A549 (cell line): ENCODE data around the gene TGFBR2. TPM values are rescaled to one million over a fixed set of nuclear protein-coding genes. Genes with fewer than 3 reads are reported as not detected.

Experiments used
- ATAC-seq, 2 experiments: fragments of 200-7000 bp in 1 of 2; fragments of >200 bp in 1 of 2; cut with Nextera tagmentation in 1 of 2; cut with Tn5 transposase in 1 of 2; 3 replicates each; pipeline versions ENCODE4 v1.8.0 to v1.9.1; 2018 to 2020; ENCODE audit warnings: mild to moderate bottlenecking in 1 of 2, moderate library complexity in 1 of 2
- CTCF ChIA-PET: fragments of 300-600 bp; sonication (Branson Sonifier 250); formaldehyde crosslinking; extraction: SDS; loops from one replicate; lab custom pipeline; 2021; ENCODE audit warnings: antibody characterized with exemption, inconsistent platforms; lab: Yijun Ruan, JAX
- POLR2A ChIA-PET: fragments of 350-600 bp; formaldehyde crosslinking; extraction: SDS; loops from one replicate; lab custom pipeline; 2021; ENCODE audit warnings: antibody characterized with exemption, inconsistent platforms; lab: Yijun Ruan, JAX
- DNase-seq, 2 experiments: peaks; one replicate each; pipeline versions ENCODE4 v3.0.0 to v3.0.0-alpha.2; 2011 to 2016; ENCODE audit warnings: low read depth in 1 of 2, low spot score in 1 of 2
- FAIRE-seq: peaks from 2 replicates; lab custom pipeline; 2011; peaks lifted over from hg19 to GRCh38; lab: Jason Lieb, UNC
- H3K27ac ChIP-seq, 2 experiments: fragments of >200 bp; sonication (Bioruptor Twin); formaldehyde crosslinking; 3 replicates each; pipeline ENCODE4 v1.5.1; 2016 to 2017
- H3K4me1 ChIP-seq: fragments of >200 bp; sonication (Bioruptor Twin); formaldehyde crosslinking; 3 replicates; pipeline ENCODE4 v1.6.1; 2016
- H3K4me2 ChIP-seq: fragments of >200 bp; sonication (Bioruptor Twin); formaldehyde crosslinking; 3 replicates; pipeline ENCODE4 v1.6.1; 2016
- H3K4me3 ChIP-seq: fragments of >200 bp; sonication (Bioruptor Twin); formaldehyde crosslinking; 3 replicates; pipeline ENCODE4 v1.5.1; 2016
- H3K9me3 ChIP-seq: fragments of >200 bp; sonication (Bioruptor Twin); formaldehyde crosslinking; 3 replicates; pipeline ENCODE4 v1.6.1; 2016
- BHLHE40 ChIP-seq: IDR thresholded peaks from 2 replicates; pipeline ENCODE4 v1.6.1; 2012; ENCODE audit warnings: low read depth, low read length, inconsistent platforms
- CEBPB ChIP-seq, 2 experiments: fragments of >200 bp in 1 of 2; sonication (Bioruptor Twin) in 1 of 2; formaldehyde crosslinking in 1 of 2; IDR thresholded peaks; 2 replicates each; pipeline ENCODE4 v1.6.1; 2012 to 2016
- CHD2 ChIP-seq: fragments of 150-350 bp; IDR thresholded peaks from 2 replicates; pipeline ENCODE4 v1.6.1; 2014; ENCODE audit warnings: low read length; ENCODE audit not compliant: partially characterized antibody
- CHD4 ChIP-seq: fragments of 200-600 bp; sonication (generic); IDR thresholded peaks from 2 replicates; pipeline ENCODE4 v1.6.1; 2016; ENCODE audit warnings: antibody characterized with exemption, mild to moderate bottlenecking, borderline replicate concordance
- FOSL2 ChIP-seq, 2 experiments: fragments of 450-650 bp in 1 of 2; fragments of >200 bp in 1 of 2; sonication (Bioruptor Twin) in 1 of 2; formaldehyde crosslinking; IDR thresholded peaks; 2 replicates each; pipeline versions ENCODE4 v1.5.0 to v1.6.1; 2016 to 2020; ENCODE audit warnings: mild to moderate bottlenecking in 1 of 2, moderate library complexity in 1 of 2
- GATA3 ChIP-seq: IDR thresholded peaks from 2 replicates; pipeline ENCODE4 v1.6.1; 2012; ENCODE audit warnings: borderline replicate concordance
- HOXA7 ChIP-seq: fragments of 250-450 bp; sonication (Bioruptor Pico); IDR thresholded peaks from 2 replicates; pipeline ENCODE4 v1.5.0; 2020; ENCODE audit warnings: mild to moderate bottlenecking, moderate library complexity
- HOXB13 ChIP-seq: fragments of 250-450 bp; sonication (Bioruptor Pico); IDR thresholded peaks from 2 replicates; pipeline ENCODE4 v1.5.0; 2020; ENCODE audit warnings: low read depth, mild to moderate bottlenecking, moderate library complexity
- KDM5A ChIP-seq: fragments of 200-600 bp; sonication (generic); IDR thresholded peaks from 2 replicates; pipeline ENCODE4 v1.6.1; 2016; ENCODE audit warnings: antibody characterized with exemption, mild to moderate bottlenecking
- MAFK ChIP-seq: fragments of 450-650 bp; IDR thresholded peaks from 2 replicates; pipeline ENCODE4 v1.6.1; 2014; ENCODE audit not compliant: partially characterized antibody
- MAZ ChIP-seq: fragments of 150-350 bp; IDR thresholded peaks from 2 replicates; pipeline ENCODE4 v1.6.1; 2014; ENCODE audit warnings: antibody characterized with exemption, low read depth, low read length, borderline replicate concordance
- NFE2L2 ChIP-seq: fragments of 150-350 bp; conservative IDR thresholded peaks from 2 replicates; pipeline ENCODE4 v1.6.1; 2014; ENCODE audit warnings: low read length
- NPAS2 ChIP-seq: fragments of 250-450 bp; sonication (Bioruptor Pico); IDR thresholded peaks from 2 replicates; pipeline ENCODE4 v1.8.0; 2022; ENCODE audit warnings: mild to moderate bottlenecking, moderate library complexity, borderline replicate concordance
- NR3C1 ChIP-seq: fragments of >200 bp; sonication (Bioruptor Twin); formaldehyde crosslinking; IDR thresholded peaks from 3 replicates; pipeline ENCODE4 v1.6.1; 2017
- PHF8 ChIP-seq: fragments of 200-600 bp; sonication (generic); IDR thresholded peaks from 2 replicates; pipeline ENCODE4 v1.6.1; 2016; ENCODE audit warnings: low read depth, mild to moderate bottlenecking, antibody characterized with exemption, moderate library complexity, borderline replicate concordance
- POLR2AphosphoS2 ChIP-seq: conservative IDR thresholded peaks from 2 replicates; pipeline ENCODE4 v1.6.1; 2012; ENCODE audit warnings: low read length, improper control_type of control experiment, inconsistent platforms
- RAD21 ChIP-seq, 2 experiments: fragments of >200 bp in 1 of 2; sonication (Bioruptor Twin) in 1 of 2; formaldehyde crosslinking in 1 of 2; IDR thresholded peaks in 1 of 2; conservative IDR thresholded peaks in 1 of 2; 2 replicates in 1 of 2; 3 replicates in 1 of 2; pipeline ENCODE4 v1.6.1; 2012 to 2018; ENCODE audit warnings: inconsistent platforms in 1 of 2
- RCOR1 ChIP-seq: fragments of 150-350 bp; IDR thresholded peaks from 2 replicates; pipeline ENCODE4 v1.6.1; 2014; ENCODE audit warnings: antibody characterized with exemption, low read length, low read depth
- RFX5 ChIP-seq: fragments of 450-650 bp; IDR thresholded peaks from 2 replicates; pipeline ENCODE4 v1.7.1; 2014; ENCODE audit warnings: antibody characterized with exemption, mild to moderate bottlenecking, moderate library complexity
- SREBF2 ChIP-seq: fragments of 450-650 bp; IDR thresholded peaks from 2 replicates; pipeline ENCODE4 v1.6.1; 2014; ENCODE audit warnings: mild to moderate bottlenecking, moderate library complexity
- TP53 ChIP-seq: fragments of 250-450 bp; sonication (Bioruptor Pico); IDR thresholded peaks from 2 replicates; pipeline ENCODE4 v1.5.0; 2021; ENCODE audit warnings: mild to moderate bottlenecking, moderate library complexity
- ZC3H11A ChIP-seq: fragments of 450-650 bp; IDR thresholded peaks from 2 replicates; pipeline ENCODE4 v1.6.1; 2014; ENCODE audit warnings: antibody characterized with exemption, mild to moderate bottlenecking
- WGBS: methylation state at CpG from one replicate; pipeline ENCODE4 v1.1.6; 2017; ENCODE audit errors: missing lambda C conversion rate; 5-methylcytosine and 5-hydroxymethylcytosine counted together
- polyA plus RNA-seq, 4 experiments: library from polyadenylated mRNA; depleted of rRNA in 3 of 4; stranded (reverse); fragments of >200 nt; fragmentation: RNase III in 1 of 4; extraction: RNeasy Plus Mini Kit Qiagen cat#74134 plus additional on column Dnase treatment in 1 of 4; gene quantifications; 2 replicates in 3 of 4; 3 replicates in 1 of 4; pipeline ENCODE4 v1.2.3, GENCODE V29; 2011 to 2017

TGFBR2 gene
- polyA plus RNA-seq, 2 of the 4 experiments (the other 2 are of a cell fraction), result 48.5 to 97.4 TPM

DNA sequence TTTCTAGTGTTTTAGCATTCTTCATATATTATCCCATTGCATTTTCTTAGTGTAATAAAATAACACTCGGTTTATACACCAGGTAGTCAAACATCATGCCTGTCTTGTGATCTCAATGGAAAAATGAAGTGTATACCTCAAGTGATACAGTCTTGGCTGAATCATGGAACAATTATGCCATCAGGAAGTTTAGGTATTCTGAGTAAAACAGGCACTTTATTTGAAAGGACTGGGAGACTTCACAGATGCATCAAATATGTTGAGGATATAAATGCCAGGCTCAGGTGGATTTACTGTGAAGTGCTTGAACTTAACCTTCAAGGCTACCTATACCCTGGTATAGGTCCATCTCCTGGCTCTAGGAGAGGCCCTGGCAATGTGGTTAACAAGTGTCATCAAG is 8.5 kb downstream of the TGFBR2 start:
- peaks cover 92% of the 10 kb centered on the region for H3K4me1 ChIP-seq
- H3K27ac ChIP-seq, result peak overlapping the region in 1 of 2 experiments; percentile 52; a peak in 2 of 6 replicates
- CTCF ChIA-PET, result interaction anchor here (1.7 kb wide), 1 partner anchor 78 kb away, joined by 7 read pairs; no protein-coding TSS in a partner anchor
- TF ChIP-seq FOSL2 (IDR thresholded peaks at IDR 0.05) (no peak), FOSL2 (CRISPR knock-in tag; IDR thresholded peaks at IDR 0.05) (no peak), MAFK (no peak), RFX5 (no peak), NPAS2 (CRISPR knock-in tag) (no peak), BHLHE40 (no peak), HOXB13 (CRISPR knock-in tag) (no peak), NFE2L2 (no peak)
- TF ChIP-seq, all 56 proteins: peak for 0
- Histone ChIP-seq H3K4me3 (no peak overlapping the region), H3K4me2 (peak overlapping the region; percentile 92), H3K9me3 (no peaks in the 10 kb centered on the region)
- POLR2A ChIA-PET, result no interaction called here
- ATAC-seq, result no peak
- FAIRE-seq, result no peak
- 47% methylated on average over 1 of the region's 1 CpG for WGBS
- no peak for DNase-seq

- ChIA-PET CTCF (interaction anchor here (1.0 to 1.7 kb wide), 4 partner anchors 9 to 78 kb away, joined by 3 to 7 read pairs (median 4); no protein-coding TSS in a partner anchor), POLR2A (no interaction called here)
- Histone ChIP-seq H3K9me3 (no peaks in the 10 kb centered on the region), H3K27ac (peak overlapping the region; percentile 13 to 54; a peak in 3 of 6 replicates), H3K4me2 (peak overlapping the region; percentile 92), H3K4me1 (peaks cover 91% of the 10 kb centered on the region), H3K4me3 (no peak overlapping the region)
- 46% methylated on average over 3 of the region's 3 CpGs for WGBS
- no peak for ATAC-seq
- no peak for DNase-seq
- no peak for FAIRE-seq
- no peak for TF ChIP-seq HOXA7 (CRISPR knock-in tag)
- peak; percentile 58 to 72; a peak in 3 of 4 replicates for TF ChIP-seq CEBPB (IDR thresholded peaks at IDR 0.05)
- TF ChIP-seq PHF8, result no peak
Measured at GRCh38 chr3:30615615-30616346, 9.4 kb downstream of the TGFBR2 start.

DNA sequence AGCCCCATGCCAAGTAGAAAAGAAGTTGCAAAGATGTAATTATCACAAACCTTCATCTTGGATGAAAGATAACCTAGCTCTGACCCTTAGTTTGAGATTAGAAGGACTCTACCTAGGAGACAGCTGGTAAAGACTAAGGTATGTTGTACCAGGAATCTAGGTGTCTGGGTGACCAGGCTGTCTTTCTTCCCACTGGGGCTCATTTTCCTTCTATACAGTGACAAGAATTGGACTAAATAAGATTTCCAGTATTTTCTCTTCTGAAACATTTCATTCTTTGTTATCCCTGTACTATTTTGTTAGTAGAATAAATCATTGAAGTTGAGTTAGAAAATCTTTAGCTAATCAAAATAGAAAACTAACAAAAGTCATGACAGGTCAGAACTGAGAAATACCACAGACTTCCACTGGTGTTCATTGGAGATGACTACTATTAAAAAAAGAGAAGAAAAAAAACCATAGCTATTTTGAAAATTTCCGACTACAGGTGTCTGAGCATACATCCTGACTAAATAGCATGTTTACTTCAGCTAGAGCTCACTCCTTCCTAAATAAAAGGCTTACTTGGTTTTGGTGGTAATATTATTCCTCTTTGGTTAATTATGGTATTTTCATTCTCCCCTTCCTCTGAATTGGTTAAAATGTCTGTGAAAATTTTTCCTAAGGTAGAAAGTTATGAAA is 10.1 kb downstream of the TGFBR2 start:
- ChIA-PET CTCF (interaction anchor here (1.0 to 1.7 kb wide), 4 partner anchors 9 to 77 kb away, joined by 3 to 7 read pairs (median 4); no protein-coding TSS in a partner anchor), POLR2A (no interaction called here)
- TF ChIP-seq ZC3H11A (no peak), NFE2L2 (no peak), RAD21 (conservative IDR thresholded peaks at IDR 0.05 in 1 of 2, IDR thresholded peaks at IDR 0.05 in 1 of 2) (no peak), POLR2AphosphoS2 (no peak), RFX5 (no peak), NR3C1 (no peak), HOXB13 (CRISPR knock-in tag) (no peak), KDM5A (no peak), MAZ (no peak), RCOR1 (no peak), CHD2 (no peak), GATA3 (no peak), CEBPB (IDR thresholded peaks at IDR 0.05) (no peak), MAFK (no peak), TP53 (CRISPR knock-in tag) (no peak), SREBF2 (no peak), CHD4 (no peak)
- no peak for ATAC-seq
- no peak for DNase-seq
- H3K27ac ChIP-seq, result peak overlapping the region; percentile 13 to 54; a peak in 2 of 6 replicates
- 67% methylated on average over 1 of the region's 1 CpG for WGBS
- H3K4me1 ChIP-seq, result peaks cover 91% of the 10 kb centered on the region
- H3K4me2 ChIP-seq, result peak overlapping the region; percentile 92
- no peaks in the 10 kb centered on the region for H3K9me3 ChIP-seq
- FAIRE-seq, result no peak
- H3K4me3 ChIP-seq, result no peak overlapping the region
